ENCODE data around the gene OR8B8.
"Not testable (repeated sequence)": the region's sequence is repeated elsewhere in the genome, so short reads cannot be mapped to it uniquely, and the experiment has no call there.

OR8B8 gene, protein sequence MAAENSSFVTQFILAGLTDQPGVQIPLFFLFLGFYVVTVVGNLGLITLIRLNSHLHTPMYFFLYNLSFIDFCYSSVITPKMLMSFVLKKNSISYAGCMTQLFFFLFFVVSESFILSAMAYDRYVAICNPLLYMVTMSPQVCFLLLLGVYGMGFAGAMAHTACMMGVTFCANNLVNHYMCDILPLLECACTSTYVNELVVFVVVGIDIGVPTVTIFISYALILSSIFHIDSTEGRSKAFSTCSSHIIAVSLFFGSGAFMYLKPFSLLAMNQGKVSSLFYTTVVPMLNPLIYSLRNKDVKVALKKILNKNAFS

DNA sequence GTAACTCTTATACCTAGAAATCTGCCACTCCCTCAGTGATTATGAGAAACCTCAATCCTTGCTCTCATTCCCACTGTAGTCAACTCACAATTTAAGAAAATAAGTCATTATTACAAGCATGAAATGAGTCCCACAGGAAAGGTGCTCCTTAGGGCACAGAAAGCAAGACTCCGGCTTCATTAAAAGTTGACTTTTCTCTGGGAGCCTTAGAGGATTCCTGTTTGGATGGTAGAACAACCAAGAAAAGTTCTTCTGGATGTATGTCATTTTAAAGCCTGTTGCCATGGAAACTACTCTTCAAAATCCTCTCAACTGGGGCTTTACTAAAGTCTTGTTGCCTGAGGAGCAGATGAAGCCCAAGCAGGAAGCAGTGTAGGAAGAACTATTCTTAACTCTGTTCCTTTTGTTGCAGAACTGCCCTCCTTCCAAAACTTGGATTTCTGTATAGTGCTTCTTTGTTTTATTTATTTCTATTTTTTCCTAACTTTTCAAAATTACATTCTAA lies at the start of gene OR8B8:
TSS of gene OR8B8 (minus strand) at position 51 of the 505 bp plus-strand sequence. CDS start 4,611 bp downstream, outside the sequence.
- no peak for DNase-seq

DNA sequence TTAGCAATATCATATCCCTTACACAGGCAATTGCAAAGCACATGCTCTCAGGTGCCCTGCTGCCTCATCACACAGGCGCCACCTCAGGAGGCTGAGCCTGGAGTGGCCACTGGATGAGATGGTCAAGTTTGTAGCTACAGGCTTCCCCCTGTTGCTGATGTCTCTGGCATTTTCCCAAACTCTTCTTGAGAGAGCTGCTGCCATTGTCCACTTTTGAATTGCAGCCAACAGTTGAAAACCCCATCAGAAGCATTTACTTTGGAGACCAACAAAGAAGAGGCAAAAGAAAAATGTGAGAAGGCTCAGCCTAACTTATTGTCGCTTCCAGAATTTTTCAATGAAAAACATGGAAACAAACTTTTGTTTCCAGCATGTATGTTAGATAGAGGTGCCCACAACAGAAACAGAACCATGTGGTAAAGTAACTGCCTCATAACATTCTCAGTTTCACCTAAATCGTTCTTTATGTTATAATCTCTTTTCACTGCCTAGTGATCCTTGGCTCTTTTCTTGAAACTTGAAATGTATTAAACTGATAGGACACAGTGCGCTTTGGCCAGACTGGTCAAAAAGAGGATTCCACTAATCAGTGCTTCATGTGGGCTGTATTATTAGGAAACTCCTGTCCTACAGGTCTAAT lies 47.6 kb upstream of the OR8B8 start:
- DNase-seq = no peak

DNA sequence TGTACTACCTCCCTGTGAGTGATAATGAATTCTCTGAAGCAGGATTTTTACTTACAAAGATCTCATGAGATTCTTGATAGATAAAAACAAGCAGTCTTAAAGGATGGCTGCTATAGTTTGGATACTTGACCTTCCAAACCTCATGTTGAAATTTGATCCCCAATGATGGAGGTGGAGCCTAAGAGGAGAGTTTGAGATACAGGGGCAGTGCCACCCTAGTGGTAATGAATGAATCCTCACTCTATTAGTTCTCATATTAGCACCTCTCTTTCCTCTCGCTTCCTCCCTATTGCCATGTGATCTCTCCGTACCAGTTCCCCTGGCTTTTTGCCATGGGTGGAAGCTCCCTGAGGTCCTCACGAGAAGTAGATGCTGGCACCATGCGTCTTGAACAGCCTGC lies 37.9 kb upstream of the OR8B8 start:
- DNase-seq = no peak

DNA sequence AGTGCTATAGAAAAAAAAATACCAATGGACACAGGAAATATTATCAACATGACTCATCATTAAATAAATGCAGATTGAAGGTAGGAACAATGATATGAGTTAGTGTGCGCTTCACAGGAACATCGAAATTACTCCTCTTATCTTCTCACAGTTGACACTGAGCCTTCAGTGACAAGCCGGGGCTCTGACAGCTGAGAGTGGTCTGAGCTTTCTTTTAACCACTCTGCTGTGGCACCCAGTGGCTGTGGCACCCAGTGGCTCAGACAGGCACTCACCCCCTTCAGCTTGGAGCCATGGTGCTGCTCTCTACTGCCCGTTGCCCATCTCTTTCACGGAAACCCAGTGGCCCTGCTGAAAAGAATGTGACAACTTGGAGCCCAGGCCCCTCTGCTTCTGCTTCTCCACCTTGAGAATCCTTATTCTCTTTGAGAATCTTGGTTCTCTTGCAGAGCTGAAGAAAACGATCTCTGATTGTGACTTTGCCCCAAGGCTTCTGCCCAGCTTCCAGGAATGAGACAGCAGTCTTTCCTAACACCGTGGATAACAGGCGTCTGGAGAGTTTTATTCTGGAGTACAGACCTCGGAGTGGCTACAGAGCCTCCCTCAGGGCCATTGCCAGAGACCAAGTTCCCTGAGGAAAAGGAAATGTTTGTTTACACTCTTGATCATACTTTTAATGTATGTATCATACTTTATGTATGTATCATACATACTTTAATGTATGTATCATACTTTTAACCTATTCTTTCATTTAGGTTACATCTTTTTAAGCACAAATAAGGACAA lies 37.1 kb upstream of the OR8B8 start:
- DNase-seq = no peak

DNA sequence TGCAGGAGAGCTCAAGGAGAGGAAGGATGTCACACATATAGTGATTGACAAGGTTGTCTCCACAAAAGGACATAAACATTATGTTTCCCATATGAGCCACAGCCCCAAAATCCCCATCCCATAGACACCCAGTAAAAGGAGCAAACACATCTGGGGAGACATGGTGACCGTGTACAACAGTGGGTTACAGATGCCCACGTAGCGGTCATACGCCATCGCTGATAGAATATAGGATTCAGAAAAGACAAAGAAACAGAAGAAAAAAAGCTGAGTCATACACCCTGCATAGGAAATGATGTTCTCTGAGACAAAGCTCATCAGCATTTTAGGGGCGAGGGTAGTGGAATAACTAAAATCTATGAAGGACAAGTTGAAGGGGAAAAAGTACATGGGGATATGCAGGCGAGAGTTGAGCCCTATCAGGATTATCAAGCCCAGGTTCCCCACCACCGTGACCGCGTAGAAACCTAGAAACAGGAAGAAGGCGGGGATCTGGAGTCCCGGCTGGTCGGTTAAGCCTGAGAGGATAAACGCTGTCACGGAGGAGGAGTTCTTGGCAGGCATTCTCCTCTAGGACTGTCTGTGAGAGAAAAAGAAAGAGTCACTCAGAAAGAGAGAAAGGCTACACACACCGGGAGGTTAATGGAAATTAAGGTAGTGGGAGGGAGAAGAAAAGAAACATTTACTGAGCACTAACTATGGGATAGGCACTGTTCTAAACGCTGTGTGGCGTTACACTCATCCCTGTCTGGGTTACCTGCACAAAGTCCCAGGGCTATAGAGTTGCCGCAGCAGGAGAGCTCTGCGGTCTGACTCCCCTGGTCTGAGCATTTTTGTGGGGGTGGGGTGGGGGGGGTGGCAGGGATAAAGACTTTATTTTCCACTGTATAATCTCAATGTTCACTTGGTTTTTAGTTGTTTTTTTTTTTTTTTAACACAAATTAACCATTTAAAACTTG lies 36.1 kb upstream of the OR8B8 start:
- DNase-seq = no peak

DNA sequence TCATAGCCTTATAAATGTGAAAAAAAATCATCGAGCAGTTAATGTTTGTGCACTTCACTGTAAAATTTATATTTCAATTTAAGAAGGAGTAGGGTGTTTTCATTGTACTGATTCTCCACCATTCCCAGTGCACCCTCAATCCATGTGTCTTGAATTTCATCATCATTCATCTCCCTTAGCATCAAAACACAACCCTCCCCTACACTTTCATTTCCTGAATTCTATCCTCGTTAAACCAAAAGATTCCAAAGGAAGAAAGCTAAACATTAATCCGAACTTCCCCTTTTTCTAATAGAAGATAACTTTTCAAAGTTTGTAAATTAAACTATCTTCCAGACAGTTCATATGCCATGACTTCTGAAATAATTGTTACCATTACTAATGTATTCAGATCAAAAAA lies 34.1 kb upstream of the OR8B8 start:
- no peak for DNase-seq

DNA sequence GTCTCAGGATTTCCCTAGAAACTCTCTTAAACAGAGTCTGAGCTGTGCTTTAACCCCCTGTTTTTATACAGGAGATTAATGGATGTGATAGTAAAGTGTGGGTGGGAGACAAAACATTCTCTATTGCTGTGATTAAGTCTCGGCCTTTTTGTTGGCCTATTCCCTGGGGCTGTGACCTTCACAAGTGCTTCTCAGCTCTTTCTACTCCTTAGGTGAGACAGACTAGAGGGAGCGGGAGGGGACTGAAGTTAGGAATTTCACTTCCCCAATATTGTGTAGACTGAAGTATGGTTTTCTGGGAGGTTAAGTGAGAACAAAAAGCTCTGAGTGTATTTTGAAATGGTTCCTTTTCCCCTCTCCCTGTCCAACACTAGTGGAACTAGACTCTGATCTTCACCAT lies 29.8 kb upstream of the OR8B8 start:
- DNase-seq = no peak

DNA sequence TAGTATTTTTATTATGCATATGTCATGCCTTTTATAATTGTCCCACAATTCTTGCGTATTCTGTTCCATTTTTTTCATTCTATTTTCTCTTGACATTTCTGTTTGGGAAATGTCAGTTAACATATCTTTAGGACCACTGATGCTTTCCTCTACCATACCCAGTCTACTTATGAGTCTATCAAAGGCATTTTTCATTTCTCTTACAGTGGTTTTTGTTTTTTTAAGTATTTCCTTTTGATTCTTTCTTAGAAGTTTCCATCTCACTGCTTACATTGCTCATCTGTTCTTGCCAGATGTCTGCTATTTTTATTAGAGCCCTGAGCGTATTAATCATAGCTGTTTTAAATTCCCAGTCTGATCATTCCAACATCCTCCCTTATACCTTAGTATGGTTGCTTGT lies 29.3 kb upstream of the OR8B8 start:
- no peak for DNase-seq

DNA sequence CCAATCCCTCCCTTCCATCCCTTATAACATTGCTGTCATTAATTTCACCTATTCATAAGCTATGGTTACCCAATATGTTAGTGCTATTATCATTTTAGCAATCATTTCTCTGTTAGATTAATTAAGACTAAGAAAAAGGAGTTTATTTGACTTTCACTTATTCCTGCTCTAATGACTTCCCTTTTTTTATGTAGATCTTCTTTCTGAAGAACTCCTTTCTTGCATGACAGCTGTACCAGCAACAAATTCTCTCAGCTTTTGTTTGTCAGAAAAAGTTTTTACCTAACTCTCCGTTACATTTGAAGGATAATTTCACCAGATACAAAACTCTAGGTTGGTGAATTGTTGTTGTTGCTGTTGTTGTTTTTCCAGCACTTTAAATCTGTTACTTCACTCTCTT lies 28.6 kb upstream of the OR8B8 start:
- DNase-seq = no peak

DNA sequence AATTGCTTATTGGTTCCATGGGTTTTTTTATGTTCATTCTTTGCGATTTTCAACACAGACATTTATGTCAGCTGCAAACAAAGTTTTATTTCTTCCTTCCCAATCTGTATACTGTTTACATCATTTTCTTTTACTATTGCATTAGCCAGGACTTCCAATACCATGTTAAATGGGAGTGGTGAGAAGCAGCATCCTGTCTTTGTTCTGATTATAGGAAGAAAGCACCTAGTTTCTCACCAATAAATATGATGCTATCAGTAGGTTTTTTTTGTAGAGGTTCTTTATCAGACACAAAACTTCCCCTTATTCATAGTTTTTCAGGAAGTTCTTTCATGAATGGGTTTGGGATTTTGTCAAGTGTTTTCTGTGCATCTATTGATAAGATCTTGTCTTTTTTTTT lies 28.0 kb upstream of the OR8B8 start:
- no peak for DNase-seq

DNA sequence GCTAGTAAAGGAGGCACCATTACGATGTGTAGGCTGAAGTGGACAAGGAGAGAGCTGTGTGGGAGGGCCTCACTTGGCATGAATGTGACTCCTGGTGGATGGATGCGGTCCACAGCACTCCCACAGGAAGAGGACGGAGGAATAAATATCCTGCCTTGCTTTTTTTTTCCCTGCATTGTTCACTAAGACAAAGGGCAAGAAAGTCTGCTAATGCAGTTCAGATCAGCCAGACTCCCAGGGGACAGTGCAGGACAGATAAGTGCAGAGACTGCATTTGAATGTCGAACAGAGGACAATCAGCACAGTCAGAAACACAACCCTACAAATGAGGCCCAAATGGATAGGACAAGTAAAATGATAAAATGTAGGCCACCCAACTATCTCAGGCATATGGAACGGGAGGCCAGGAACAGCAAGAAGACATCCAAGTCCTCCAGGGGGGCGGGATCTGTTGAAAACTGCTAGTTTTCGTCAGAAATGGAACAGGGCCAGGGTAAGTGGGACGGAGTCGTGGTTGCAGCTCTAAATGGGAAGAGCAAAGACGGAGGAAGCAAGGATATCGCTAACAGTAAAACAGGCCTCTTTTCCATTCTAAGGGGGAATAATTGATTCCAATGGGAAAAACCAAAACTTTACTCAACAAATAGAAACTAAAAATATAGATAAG lies 25.2 kb upstream of the OR8B8 start:
- DNase-seq = no peak

DNA sequence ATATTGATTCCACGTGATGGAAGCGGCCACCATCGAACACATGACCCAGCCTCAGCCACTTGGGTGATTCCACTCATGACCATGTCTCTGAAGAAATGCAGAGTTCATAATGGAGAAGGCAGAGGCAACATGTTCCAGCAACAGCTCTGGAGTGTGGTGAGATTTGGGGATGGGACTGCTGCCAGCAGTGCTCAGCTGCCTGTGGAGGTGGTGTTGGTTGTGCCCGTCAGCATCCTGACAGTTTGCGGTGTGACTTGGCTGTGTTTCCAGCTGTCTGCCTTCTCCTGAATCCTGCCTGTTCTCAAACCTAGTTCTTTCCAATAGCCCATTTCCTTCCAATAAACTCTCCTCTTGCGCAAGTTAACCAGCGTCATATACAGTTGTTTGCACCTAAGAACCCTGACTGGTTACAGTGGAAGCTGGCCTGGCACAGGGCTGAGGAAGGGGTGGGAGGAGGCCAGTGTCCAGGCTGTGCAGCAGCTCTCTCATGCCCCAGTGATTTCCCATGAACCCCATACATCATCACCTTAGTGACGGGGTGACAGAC lies 22.0 kb upstream of the OR8B8 start:
- no peak for DNase-seq

DNA sequence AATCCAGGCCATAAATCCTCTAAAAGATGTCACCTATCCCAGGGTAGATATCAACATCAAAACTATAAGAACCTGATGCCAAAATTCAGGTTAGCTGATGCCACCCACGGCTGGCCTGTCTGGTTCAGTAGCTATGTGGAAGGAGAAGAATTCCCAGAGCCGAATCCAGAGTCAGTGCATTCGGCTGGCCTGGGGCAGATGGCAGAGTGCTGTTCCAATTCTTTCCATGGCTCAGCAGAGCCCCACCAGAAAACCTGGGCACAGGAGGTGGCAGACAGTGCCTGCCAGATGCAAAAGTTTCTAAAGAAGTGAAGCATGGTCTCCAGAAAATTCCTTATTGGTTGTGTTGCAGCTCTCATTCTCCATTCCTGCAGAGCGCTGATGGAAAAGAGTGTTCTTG lies 19.9 kb upstream of the OR8B8 start:
- DNase-seq = no peak

DNA sequence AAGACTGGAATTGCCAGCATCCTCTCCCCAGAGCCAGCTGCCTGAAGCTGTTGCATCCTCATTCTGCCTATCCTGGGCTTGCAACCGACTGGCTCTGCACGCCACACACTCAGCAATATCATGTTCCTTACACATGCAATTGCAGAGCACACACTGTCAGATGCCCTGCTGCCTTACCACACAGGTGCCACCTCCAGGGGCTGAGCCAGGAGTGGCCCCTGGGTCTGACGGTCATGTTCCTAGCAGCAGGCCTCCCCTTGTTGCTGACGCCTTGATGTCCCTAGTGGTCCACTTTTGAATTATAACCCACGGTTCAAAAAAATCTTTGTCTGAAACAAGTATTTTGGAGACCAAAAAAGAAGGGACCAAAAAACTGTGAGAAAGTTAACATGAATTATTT lies 18.5 kb upstream of the OR8B8 start:
- no peak for DNase-seq

DNA sequence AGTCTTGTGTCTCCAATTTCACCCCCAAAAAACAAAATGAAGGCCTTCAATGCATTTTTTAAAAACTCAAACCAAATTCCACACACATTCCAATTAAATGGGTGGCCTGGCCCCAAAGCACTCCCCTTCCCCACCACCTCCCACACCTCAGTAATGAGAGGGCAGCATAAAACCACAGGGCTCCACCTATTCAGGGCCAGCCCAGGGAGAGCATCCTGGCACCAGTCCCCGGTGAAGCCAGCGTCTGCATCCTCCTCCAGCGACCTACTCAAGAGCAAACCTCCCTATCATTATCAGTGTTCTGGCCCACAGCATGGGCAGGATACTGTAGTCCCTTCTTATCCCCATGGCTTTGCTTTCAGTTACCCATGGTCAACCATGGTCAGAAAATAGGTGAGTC lies 17.8 kb upstream of the OR8B8 start:
- no peak for DNase-seq

DNA sequence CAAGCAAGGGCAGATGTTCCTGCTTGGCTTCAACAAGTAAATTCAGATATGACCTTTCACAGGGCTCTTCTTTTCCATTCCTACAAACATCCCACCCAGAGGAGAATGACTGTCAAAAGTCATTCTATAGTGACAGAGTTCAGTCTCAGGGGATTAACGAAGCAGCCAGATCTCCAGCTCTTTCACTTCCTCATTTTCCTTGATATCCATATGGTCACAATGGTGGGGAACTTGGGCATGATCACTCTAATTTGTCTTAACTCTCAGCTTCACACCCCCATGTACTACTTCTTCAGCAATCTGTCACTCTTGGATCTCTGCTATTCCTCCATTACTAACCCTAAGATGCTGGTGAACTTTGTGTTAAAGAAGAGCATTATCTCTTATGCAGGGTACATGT lies 15.0 kb upstream of the OR8B8 start:
- no peak for DNase-seq

DNA sequence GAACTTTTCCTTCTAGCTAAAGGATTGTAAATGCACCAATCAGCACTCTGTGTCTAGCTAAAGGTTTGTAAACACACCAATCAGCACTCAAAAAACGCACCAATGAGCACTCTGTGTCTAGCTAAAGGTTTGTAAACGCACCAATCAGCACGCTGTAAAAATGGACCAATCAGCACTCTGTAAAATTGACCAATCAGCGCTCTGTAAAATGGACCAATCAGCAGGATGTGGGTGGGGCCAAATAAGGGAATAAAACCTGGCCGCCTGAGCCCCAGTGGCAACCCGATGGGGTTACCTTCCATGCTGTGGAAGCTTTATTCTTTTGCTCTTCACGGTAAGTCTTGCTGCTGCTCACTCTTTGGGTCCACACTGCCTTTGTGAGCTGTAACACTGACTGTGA lies 13.9 kb upstream of the OR8B8 start:
- not testable (repeated sequence) for DNase-seq

DNA sequence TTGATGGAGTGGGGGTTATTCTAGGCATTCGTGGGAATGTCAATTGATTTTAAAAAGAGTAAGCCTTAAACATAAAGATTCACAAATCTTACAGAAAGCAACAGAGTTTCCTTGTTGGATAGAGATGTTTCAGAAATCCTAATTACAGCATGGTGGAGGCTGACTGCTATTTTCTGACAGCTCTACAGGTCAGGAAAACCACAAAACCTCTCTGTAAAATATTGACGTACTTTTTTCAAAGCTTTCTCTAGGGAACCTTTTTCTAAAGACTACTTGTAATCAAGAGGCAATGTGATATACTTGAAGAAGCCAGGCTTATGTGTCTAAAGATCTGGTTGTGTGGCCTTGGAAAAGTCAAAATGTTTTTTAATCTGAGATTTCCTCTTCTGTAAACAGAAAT lies 9.1 kb upstream of the OR8B8 start:
- DNase-seq = no peak

DNA sequence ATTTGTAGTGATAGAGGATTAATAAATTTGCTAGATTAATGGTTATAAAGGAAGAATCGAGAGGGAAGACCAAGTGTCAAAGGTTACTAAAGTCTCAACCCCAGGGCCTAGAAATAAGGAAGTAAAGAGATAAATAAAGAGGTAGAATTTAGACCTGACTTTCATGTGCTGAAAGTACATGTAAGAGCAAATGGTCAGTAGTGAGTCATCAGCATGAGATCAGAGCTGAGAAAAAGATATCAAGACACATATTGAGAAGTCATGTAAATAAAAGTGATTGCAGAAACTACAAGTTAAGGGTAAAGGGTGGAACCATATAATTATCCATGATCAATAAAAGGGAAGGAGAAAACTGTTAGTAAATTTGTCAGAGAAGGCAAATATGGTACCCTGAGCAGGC lies 1.4 kb upstream of the OR8B8 start:
- DNase-seq = no peak

DNA sequence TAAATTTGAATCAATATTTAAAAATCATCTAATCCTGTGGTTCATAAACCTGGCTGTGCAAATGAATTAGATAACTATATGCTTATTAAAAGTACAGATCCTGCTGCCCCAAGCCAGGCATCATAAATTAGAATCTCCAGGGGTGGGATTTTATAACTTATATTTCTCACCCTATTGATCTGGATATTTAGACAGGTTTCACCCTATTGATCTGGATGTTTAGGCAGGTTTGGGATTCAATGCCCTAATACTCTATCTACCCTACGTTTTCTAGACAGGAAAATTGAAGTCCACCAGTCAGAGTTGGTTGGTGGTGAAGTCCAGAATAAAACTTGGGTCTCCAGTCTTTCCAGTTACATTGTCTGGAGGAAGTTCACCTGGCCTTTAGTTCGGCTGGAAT lies 2.6 kb downstream of the OR8B8 start:
- DNase-seq = no peak

DNA sequence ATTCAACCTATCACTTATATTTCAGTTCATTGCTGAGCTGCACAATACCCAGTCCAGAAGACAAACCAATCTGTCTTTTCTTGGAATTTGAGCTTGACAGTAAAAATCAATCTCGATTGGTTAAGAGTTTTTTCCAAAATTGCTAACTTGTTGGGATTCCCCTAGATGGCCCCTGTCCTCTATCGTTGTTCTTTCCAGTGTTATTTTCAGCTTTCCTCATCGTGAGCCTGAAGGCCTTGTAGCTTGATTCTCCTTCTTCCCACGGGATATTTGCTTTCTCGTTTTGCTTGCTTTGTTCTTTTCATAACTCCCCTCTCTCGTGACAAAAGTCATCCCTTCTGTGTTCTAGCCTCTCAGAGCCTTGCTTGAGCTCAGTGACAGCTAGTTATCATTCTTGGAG lies 3.1 kb downstream of the OR8B8 start:
- DNase-seq = no peak

DNA sequence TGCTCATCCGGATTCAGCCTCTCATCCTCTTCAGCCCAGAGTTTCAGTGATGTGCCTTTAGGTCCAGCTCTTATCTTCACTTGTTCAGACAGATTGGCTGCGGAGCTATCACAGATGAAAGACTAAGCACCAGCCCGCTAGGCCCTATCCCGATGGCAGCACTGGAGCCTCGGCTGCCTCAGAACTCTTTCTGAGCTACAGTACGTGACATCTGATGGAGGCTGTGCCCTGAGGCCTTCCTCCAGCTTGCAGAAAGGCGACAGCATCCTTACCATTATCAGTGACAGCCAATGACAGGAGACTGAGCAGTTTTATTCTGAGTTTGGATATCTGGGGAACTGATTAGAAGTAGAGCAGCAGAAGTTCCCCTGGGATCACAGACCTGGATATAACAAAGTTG lies 4.0 kb downstream of the OR8B8 start:
- DNase-seq = no peak
